Neural crest cell (in vitro differentiated cells): ENCODE measurements around the gene HMCN2. TPM values are rescaled to one million over a fixed set of nuclear protein-coding genes. Genes with fewer than 3 reads are reported as not detected.

Source experiments
- DNase-seq: peaks from one replicate; pipeline ENCODE4 v3.0.0; 2021; ENCODE audit warnings: low read depth, mixed read lengths, low spot score
- H3K27ac Mint-ChIP-seq: one replicate; pipeline ENCODE4 v1.8.0; 2021; ENCODE audit warnings: mild to moderate bottlenecking, mixed read lengths; ENCODE audit not compliant: unreplicated experiment
- H3K27me3 Mint-ChIP-seq: 2 replicates; pipeline ENCODE4 v1.8.0; 2021; ENCODE audit warnings: low read depth, mild to moderate bottlenecking, mixed read lengths
- H3K36me3 Mint-ChIP-seq: 2 replicates; pipeline ENCODE4 v1.8.0; 2021; ENCODE audit warnings: low read depth, mild to moderate bottlenecking, mixed read lengths
- H3K4me1 Mint-ChIP-seq: 2 replicates; pipeline ENCODE4 v1.8.0; 2021; ENCODE audit warnings: mixed read lengths
- H3K4me3 Mint-ChIP-seq: one replicate; pipeline ENCODE4 v1.8.0; 2021; ENCODE audit warnings: mild to moderate bottlenecking, mixed read lengths
- H3K9me3 Mint-ChIP-seq: 2 replicates; pipeline ENCODE4 v1.8.0; 2021; ENCODE audit warnings: mixed read lengths
- total RNA-seq: library from RNA; stranded (reverse); gene quantifications from 2 replicates; pipeline ENCODE4 v1.2.1, GENCODE V29; 2021
- TF ChIP-seq, protein P1 (sequence below): fragments of 200-600 bp; sonication (generic); conservative IDR thresholded peaks from 2 replicates; pipeline ENCODE4 v1.5.0; 2021; ENCODE audit warnings: antibody characterized with exemption, mild to moderate bottlenecking

HMCN2 gene
- total RNA-seq, 1 donor from 2014 or later, result not detected

- no peak for DNase-seq
- no peak overlapping the region for H3K4me3 Mint-ChIP-seq
- H3K27me3 Mint-ChIP-seq, result no peaks in the 10 kb centered on the region
- H3K9me3 Mint-ChIP-seq, result no peaks in the 10 kb centered on the region
- H3K36me3 Mint-ChIP-seq, result peaks cover 5% of the 10 kb centered on the region
- H3K4me1 Mint-ChIP-seq, result peaks cover 25% of the 10 kb centered on the region
- no peak overlapping the region for H3K27ac Mint-ChIP-seq
- TF ChIP-seq, protein P1, sequence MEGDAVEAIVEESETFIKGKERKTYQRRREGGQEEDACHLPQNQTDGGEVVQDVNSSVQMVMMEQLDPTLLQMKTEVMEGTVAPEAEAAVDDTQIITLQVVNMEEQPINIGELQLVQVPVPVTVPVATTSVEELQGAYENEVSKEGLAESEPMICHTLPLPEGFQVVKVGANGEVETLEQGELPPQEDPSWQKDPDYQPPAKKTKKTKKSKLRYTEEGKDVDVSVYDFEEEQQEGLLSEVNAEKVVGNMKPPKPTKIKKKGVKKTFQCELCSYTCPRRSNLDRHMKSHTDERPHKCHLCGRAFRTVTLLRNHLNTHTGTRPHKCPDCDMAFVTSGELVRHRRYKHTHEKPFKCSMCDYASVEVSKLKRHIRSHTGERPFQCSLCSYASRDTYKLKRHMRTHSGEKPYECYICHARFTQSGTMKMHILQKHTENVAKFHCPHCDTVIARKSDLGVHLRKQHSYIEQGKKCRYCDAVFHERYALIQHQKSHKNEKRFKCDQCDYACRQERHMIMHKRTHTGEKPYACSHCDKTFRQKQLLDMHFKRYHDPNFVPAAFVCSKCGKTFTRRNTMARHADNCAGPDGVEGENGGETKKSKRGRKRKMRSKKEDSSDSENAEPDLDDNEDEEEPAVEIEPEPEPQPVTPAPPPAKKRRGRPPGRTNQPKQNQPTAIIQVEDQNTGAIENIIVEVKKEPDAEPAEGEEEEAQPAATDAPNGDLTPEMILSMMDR, result no peak
Measured at GRCh38 chr9:130237076-130237475, 28.5 kb upstream of the HMCN2 start.

GRCh38 chr9:130237763-130238524 lies 27.6 kb upstream of the HMCN2 start:
- no peak for DNase-seq
- Mint-ChIP-seq H3K4me1 (peaks cover 27% of the 10 kb centered on the region), H3K4me3 (no peak overlapping the region), H3K9me3 (no peaks in the 10 kb centered on the region), H3K36me3 (peaks cover 3% of the 10 kb centered on the region), H3K27ac (no peak overlapping the region), H3K27me3 (no peaks in the 10 kb centered on the region)
- TF ChIP-seq, protein P1, result no peak

DNA sequence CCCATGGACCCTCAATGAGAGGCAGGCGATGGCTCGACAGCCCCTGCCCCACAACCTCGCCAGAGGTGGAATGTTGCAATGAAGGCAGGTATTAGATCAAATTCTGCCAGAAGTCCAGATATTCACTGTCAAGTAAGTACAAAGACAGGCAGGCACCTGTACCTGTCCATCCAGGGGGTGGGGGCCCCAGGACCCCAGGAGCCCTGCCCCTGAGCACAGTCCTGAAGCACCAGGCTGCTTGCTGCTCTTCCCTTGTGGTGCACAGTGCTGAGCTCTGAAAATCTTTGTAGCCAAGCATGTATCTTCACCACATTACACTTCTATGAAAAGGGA lies 26.2 kb upstream of the HMCN2 start:
- no peak overlapping the region for H3K27ac Mint-ChIP-seq

DNA sequence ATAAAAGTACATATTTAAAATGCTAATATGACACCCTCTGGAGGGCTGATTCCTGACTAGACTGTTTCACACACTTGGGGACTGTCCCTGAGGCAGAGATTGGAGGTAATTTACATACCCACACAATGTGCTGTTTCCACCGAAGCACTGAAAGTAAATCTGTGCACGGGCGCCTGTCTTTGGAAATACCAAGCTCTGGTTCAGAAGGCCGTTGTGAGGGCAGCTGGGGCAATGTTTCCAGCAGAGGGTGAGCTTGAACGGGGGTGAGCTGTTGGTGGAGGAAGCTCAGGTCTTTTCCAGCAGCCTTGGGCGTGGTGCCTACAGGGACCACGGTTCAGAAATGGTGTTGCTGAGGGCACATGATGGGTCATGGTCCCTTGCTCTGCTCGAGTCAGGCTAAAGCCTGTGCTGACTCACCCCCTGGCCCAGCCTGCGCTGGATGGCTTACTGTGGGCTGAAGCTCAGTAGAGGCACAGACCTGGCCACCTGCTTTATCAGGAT lies 25.8 kb upstream of the HMCN2 start:
- no peaks in the 10 kb centered on the region for H3K9me3 Mint-ChIP-seq
- DNase-seq, result no peak
- no peak overlapping the region for H3K4me3 Mint-ChIP-seq
- no peak overlapping the region for H3K27ac Mint-ChIP-seq
- H3K4me1 Mint-ChIP-seq, result peaks cover 26% of the 10 kb centered on the region
- TF ChIP-seq, protein P1, result no peak
- peaks cover 4% of the 10 kb centered on the region for H3K27me3 Mint-ChIP-seq
- no peaks in the 10 kb centered on the region for H3K36me3 Mint-ChIP-seq

More for the DNA sequence above, 26.2 kb upstream of the HMCN2 start:
- no peak for DNase-seq
- Mint-ChIP-seq H3K4me1 (peaks cover 26% of the 10 kb centered on the region), H3K9me3 (no peaks in the 10 kb centered on the region), H3K36me3 (no peaks in the 10 kb centered on the region), H3K4me3 (no peak overlapping the region), H3K27me3 (peaks cover 4% of the 10 kb centered on the region)
- TF ChIP-seq, protein P1, result no peak

DNA sequence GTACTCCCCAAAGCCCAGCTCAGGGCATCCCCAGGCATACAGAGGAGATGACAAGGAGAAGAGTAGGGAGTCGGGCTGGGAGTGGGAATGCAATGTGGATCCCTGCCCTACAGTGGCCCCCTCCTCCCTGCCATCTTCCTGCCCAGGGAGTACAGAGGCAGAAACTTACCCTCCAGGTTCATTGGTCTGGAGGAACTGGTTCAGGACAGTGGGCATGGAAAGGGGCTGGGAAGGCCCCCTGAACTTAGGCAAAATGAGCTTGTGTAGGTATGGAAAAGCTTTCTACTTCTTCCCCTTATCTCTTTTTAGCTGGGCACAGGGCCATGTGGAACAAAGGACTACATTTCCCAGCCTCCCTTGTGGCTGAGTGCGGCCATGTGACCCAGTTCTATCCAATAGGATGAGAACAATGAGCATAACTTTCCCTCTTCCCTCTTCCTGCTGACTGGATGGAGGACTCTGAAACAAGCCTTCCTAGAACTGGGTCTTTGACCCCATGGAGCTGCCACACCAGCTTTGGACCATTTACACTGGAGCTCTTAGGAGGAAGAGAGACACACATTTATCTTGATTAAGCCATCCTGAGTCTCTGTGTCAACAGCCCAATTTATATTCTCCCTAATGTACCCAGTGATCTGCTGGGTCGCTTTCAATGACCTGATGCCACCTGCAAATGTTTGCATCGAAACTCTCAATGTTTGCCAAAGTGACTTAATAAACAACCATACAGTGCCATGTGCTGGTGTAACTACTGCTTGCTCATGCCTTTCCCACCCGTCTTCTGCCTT lies 25.0 kb upstream of the HMCN2 start:
- peaks cover 4% of the 10 kb centered on the region for H3K27me3 Mint-ChIP-seq
- H3K4me3 Mint-ChIP-seq, result peak overlapping the region; percentile 31
- H3K27ac Mint-ChIP-seq, result no peak overlapping the region
- TF ChIP-seq, protein P1, result no peak
- DNase-seq, result peak; percentile 33
- H3K36me3 Mint-ChIP-seq, result no peaks in the 10 kb centered on the region
- H3K4me1 Mint-ChIP-seq, result peaks cover 26% of the 10 kb centered on the region
- no peaks in the 10 kb centered on the region for H3K9me3 Mint-ChIP-seq
